Erythroblast (primary cell): ENCODE measurements around the gene SPPL2C.
"Not testable (repeated sequence)": the region's sequence is repeated elsewhere in the genome, so short reads cannot be mapped to it uniquely, and the experiment has no call there.

Experiments
- DNase-seq, 2 experiments: peaks; one replicate each; lab custom pipeline; 2025; lab: John Stamatoyannopoulos, UW
- GATA1 ChIP-seq: IDR thresholded peaks from 2 replicates; pipeline ENCODE4 v1.6.1; 2011; ENCODE audit warnings: low read depth, mild to moderate bottlenecking, control low read depth, low read length, moderate library complexity
- POLR2A ChIP-seq: IDR thresholded peaks from 2 replicates; pipeline ENCODE4 v1.6.1; 2011; ENCODE audit warnings: mild to moderate bottlenecking, low read length

The SPPL2C gene

GRCh38 chr17:45850011-45850410 lies 5.3 kb downstream of the SPPL2C start:
- no peak for TF ChIP-seq POLR2A
- no peak for TF ChIP-seq GATA1
- DNase-seq, result no peak

GRCh38 chr17:45850468-45850867 lies 5.8 kb downstream of the SPPL2C start:
- DNase-seq, result no peak
- no peak for TF ChIP-seq GATA1
- no peak for TF ChIP-seq POLR2A

- no peak for TF ChIP-seq GATA1
- TF ChIP-seq POLR2A, result no peak
- no peak for DNase-seq
Measured at GRCh38 chr17:45851022-45851421, 6.3 kb downstream of the SPPL2C start.

- TF ChIP-seq POLR2A, result no peak
- no peak for TF ChIP-seq GATA1
- no peak for DNase-seq
Measured at GRCh38 chr17:45851464-45851863, 6.8 kb downstream of the SPPL2C start.

GRCh38 chr17:45851873-45852272 lies 7.2 kb downstream of the SPPL2C start:
- TF ChIP-seq GATA1 (no peak), POLR2A (no peak)

GRCh38 chr17:45852535-45853297 lies 8.0 kb downstream of the SPPL2C start:
- no peak for TF ChIP-seq GATA1
- TF ChIP-seq POLR2A, result no peak
- peak; percentile 53 to 79 for DNase-seq

More at GRCh38 chr17:45851873-45852272, 7.2 kb downstream of the SPPL2C start:
- DNase-seq, result no peak

- no peak for TF ChIP-seq GATA1
- TF ChIP-seq POLR2A, result no peak
- DNase-seq, result no peak
Measured at GRCh38 chr17:45854209-45854608, 9.5 kb downstream of the SPPL2C start.

- no peak for DNase-seq
- no peak for TF ChIP-seq POLR2A
- no peak for TF ChIP-seq GATA1
Measured at GRCh38 chr17:45855691-45856336, 11.1 kb downstream of the SPPL2C start.

GRCh38 chr17:45857977-45858708 lies 13.5 kb downstream of the SPPL2C start:
- TF ChIP-seq GATA1 (no peak), POLR2A (no peak)
- no peak for DNase-seq

GRCh38 chr17:45861165-45861564 lies 16.5 kb downstream of the SPPL2C start:
- no peak for DNase-seq
- TF ChIP-seq GATA1 (no peak), POLR2A (no peak)

GRCh38 chr17:45862127-45862526 lies 17.4 kb downstream of the SPPL2C start:
- DNase-seq, result not testable (repeated sequence)

GRCh38 chr17:45863857-45864654 lies 19.4 kb downstream of the SPPL2C start:
- TF ChIP-seq GATA1 (no peak), POLR2A (no peak)
- DNase-seq, result no peak

- no peak for TF ChIP-seq GATA1
- TF ChIP-seq POLR2A, result no peak
- DNase-seq, result no peak
Measured at GRCh38 chr17:45867171-45867570, 22.5 kb downstream of the SPPL2C start.
